HFF-Myc (cell line): ENCODE data around the gene TEX19.
"Not testable (repeated sequence)": the region's sequence is repeated elsewhere in the genome, so short reads cannot be mapped to it uniquely, and the experiment has no call there.

ENCODE experiments used
- DNase-seq: peaks from one replicate; pipeline ENCODE4 v3.0.0-alpha.2; 2011; ENCODE audit warnings: low read depth; ENCODE audit errors: extremely low read depth
- H3K4me3 ChIP-seq: replicated peaks from 2 replicates; pipeline ENCODE4 v1.5.1; 2011; ENCODE audit warnings: low read depth, mild to moderate bottlenecking, control low read depth, low read length
- CTCF ChIP-seq: IDR thresholded peaks from 2 replicates; pipeline ENCODE4 v1.5.1; 2012; ENCODE audit warnings: mild to moderate bottlenecking, low read depth, low read length, control low read depth; ENCODE audit errors: missing control alignments

The TEX19 gene

GRCh38 chr17:82370471-82371332, 11.7 kb downstream of the TEX19 start:
- no peak for DNase-seq
- no peak for TF ChIP-seq CTCF
- H3K4me3 ChIP-seq: no peak overlapping the region

GRCh38 chr17:82371333-82372248, 12.5 kb downstream of the TEX19 start, which contains the start of gene UTS2R:
TSS of gene UTS2R (plus strand) at chr17:82371765. CDS start at chr17:82374325, 2,560 bp downstream.
- no peak for DNase-seq
- TF ChIP-seq CTCF: no peak
- H3K4me3 ChIP-seq: no peak within 1 kb of the TSS

- no peak overlapping the region for H3K4me3 ChIP-seq
- TF ChIP-seq CTCF: no peak
- DNase-seq: no peak
Measured at GRCh38 chr17:82372249-82373071, 13.4 kb downstream of the TEX19 start.

GRCh38 chr17:82373072-82373452, 14.0 kb downstream of the TEX19 start:
- H3K4me3 ChIP-seq, DNase-seq: not testable (repeated sequence)

- TF ChIP-seq CTCF: no peak
- DNase-seq: no peak
- no peak overlapping the region for H3K4me3 ChIP-seq
Measured at GRCh38 chr17:82373731-82374625, 14.9 kb downstream of the TEX19 start.

- TF ChIP-seq CTCF: no peak
- DNase-seq: no peak
- H3K4me3 ChIP-seq: no peak overlapping the region
Measured at GRCh38 chr17:82374626-82375331, 15.7 kb downstream of the TEX19 start.
